HepG2 (cell line): ENCODE results near the gene ZDHHC24. TPM values are rescaled to one million over a fixed set of nuclear protein-coding genes. Genes with fewer than 3 reads are reported as not detected.
A peak's percentile ranks its signal among the peaks of the same experiment; 100 is the strongest.

Experiments
- ATAC-seq: fragments of 200-7000 bp; cut with Tn5 transposase; 3 replicates; pipeline ENCODE4 v1.9.1; 2020; ENCODE audit warnings: mild to moderate bottlenecking, moderate library complexity
- BruUV-seq: library from RNA; stranded (reverse); fragments of 400-500 nt; replicated peaks from 2 replicates; lab custom pipeline; 2021; lab: Mats Ljungman, UMichigan
- CTCF ChIA-PET: fragments of 300-600 bp; formaldehyde crosslinking; extraction: SDS; loops from one replicate; lab custom pipeline; 2021; ENCODE audit warnings: low total read pairs, inconsistent platforms, low intra/inter-chr PET ratio; lab: Yijun Ruan, JAX
- POLR2A ChIA-PET: fragments of 350-600 bp; sonication (Branson Sonifier 250); formaldehyde crosslinking; loops from one replicate; lab custom pipeline; 2020; ENCODE audit warnings: antibody characterized with exemption, inconsistent platforms; lab: Yijun Ruan, JAX
- DNase-seq: peaks from one replicate; pipeline ENCODE4 v3.0.0-alpha.2; 2015; ENCODE audit warnings: low spot score
- FAIRE-seq: peaks from 3 replicates; lab custom pipeline; 2011; peaks lifted over from hg19 to GRCh38; lab: Jason Lieb, UNC
- H2AFZ ChIP-seq: one replicate; pipeline ENCODE4 v1.6.1; 2011; ENCODE audit warnings: low read length, inconsistent platforms
- H3K27ac ChIP-seq: fragments of 300-600 bp; 3 replicates; pipeline ENCODE4 v1.8.0; 2011; ENCODE audit warnings: mixed run types, mild to moderate bottlenecking, mixed read lengths, low read length, inconsistent platforms; ENCODE audit not compliant: insufficient read depth; ENCODE audit errors: extremely low read length
- H3K27me3 ChIP-seq, 2 experiments: fragments of 200-600 bp in 1 of 2; 2 replicates in 1 of 2; 3 replicates in 1 of 2; pipeline versions ENCODE4 v1.6.0 to v1.8.0; 2011; ENCODE audit warnings: low read length in 2 of 2, mild to moderate bottlenecking in 2 of 2, moderate library complexity in 2 of 2, inconsistent platforms in 1 of 2; ENCODE audit not compliant: insufficient read depth in 2 of 2, control insufficient read depth in 1 of 2
- H3K36me3 ChIP-seq, 2 experiments: fragments of 200-600 bp in 1 of 2; replicated peaks in 1 of 2; 2 replicates in 1 of 2; 3 replicates in 1 of 2; pipeline versions ENCODE4 v1.5.1 to v1.8.0; 2011; ENCODE audit warnings: low read length in 2 of 2, inconsistent platforms in 1 of 2; ENCODE audit not compliant: insufficient read depth in 2 of 2, control insufficient read depth in 1 of 2
- H3K4me1 ChIP-seq: 2 replicates; pipeline ENCODE4 v1.5.1; 2012; ENCODE audit warnings: low read length, inconsistent platforms; ENCODE audit not compliant: insufficient read depth
- H3K4me2 ChIP-seq: 2 replicates; pipeline ENCODE4 v1.6.0; 2011; ENCODE audit warnings: low read depth, low read length, inconsistent platforms
- H3K4me3 ChIP-seq, 3 experiments: fragments of 200-600 bp in 1 of 3; sonication (generic), shearing (Covaris generic) in 1 of 3; replicated peaks in 1 of 3; 2 replicates each; pipeline ENCODE4 v1.5.1; 2011 to 2016; ENCODE audit warnings: low read length in 3 of 3, inconsistent platforms in 2 of 3, low read depth in 2 of 3, mild to moderate bottlenecking in 2 of 3, control low read depth in 1 of 3, mixed read lengths in 1 of 3; ENCODE audit not compliant: insufficient read depth in 1 of 3
- H3K79me2 ChIP-seq: one replicate; pipeline ENCODE4 v1.6.1; 2011; ENCODE audit warnings: low read length, inconsistent platforms; ENCODE audit not compliant: insufficient read depth
- H3K9ac ChIP-seq: 2 replicates; pipeline ENCODE4 v1.6.0; 2011; ENCODE audit warnings: mild to moderate bottlenecking, low read depth, low read length, inconsistent platforms; ENCODE audit not compliant: insufficient read depth
- H3K9me3 ChIP-seq: 2 replicates; pipeline ENCODE4 v1.5.1; 2012; ENCODE audit warnings: mild to moderate bottlenecking, low read length
- H4K20me1 ChIP-seq: 2 replicates; pipeline ENCODE4 v1.6.0; 2011; ENCODE audit warnings: inconsistent platforms, mild to moderate bottlenecking, low read length, moderate library complexity; ENCODE audit not compliant: insufficient read depth
- BHLHE40 ChIP-seq: IDR thresholded peaks from 2 replicates; pipeline ENCODE4 v1.6.1; 2011; ENCODE audit warnings: low read length, improper control_type of control experiment
- HNRNPL ChIP-seq: fragments of 200-400 bp; formaldehyde crosslinking; IDR thresholded peaks from 2 replicates; pipeline ENCODE4 v1.6.1; 2017; ENCODE audit warnings: mild to moderate bottlenecking, low read depth, low read length
- KDM2A ChIP-seq: sonication (generic); formaldehyde crosslinking; IDR thresholded peaks from 2 replicates; pipeline ENCODE4 v1.4.0; 2020; ENCODE audit warnings: low read depth, missing genetic modification reagents, borderline replicate concordance
- NFKB2 ChIP-seq: sonication (generic); formaldehyde crosslinking; IDR thresholded peaks from 2 replicates; pipeline ENCODE4 v1.4.0; 2020; ENCODE audit warnings: missing genetic modification reagents, borderline replicate concordance
- ZMYM3 ChIP-seq: sonication (generic); formaldehyde crosslinking; IDR thresholded peaks from 2 replicates; pipeline ENCODE4 v1.5.1; 2020; ENCODE audit warnings: mild to moderate bottlenecking, missing genetic modification reagents
- ZNF24 ChIP-seq: fragments of 450-650 bp; IDR thresholded peaks from 2 replicates; pipeline ENCODE4 v1.6.1; 2017; ENCODE audit warnings: antibody characterized with exemption, mild to moderate bottlenecking
- ZNF414 ChIP-seq: sonication (generic); formaldehyde crosslinking; IDR thresholded peaks from 2 replicates; pipeline ENCODE4 v1.5.0; 2020; ENCODE audit warnings: missing genetic modification reagents
- ZNF768 ChIP-seq: sonication (generic); formaldehyde crosslinking; IDR thresholded peaks from 2 replicates; pipeline ENCODE4 v1.4.0; 2020; ENCODE audit warnings: missing genetic modification reagents
- ZNF850 ChIP-seq: sonication (generic); formaldehyde crosslinking; conservative IDR thresholded peaks from 2 replicates; pipeline ENCODE4 v1.9.0; 2021; ENCODE audit warnings: mild to moderate bottlenecking, missing genetic modification reagents
- ZSCAN22 ChIP-seq: sonication (generic); formaldehyde crosslinking; IDR thresholded peaks from 2 replicates; pipeline ENCODE4 v1.4.0; 2020; ENCODE audit warnings: mild to moderate bottlenecking, missing genetic modification reagents
- WGBS: methylation state at CpG from one replicate; pipeline ENCODE4 v1.1.6; 2017; ENCODE audit warnings: low lambda C conversion rate; 5-methylcytosine and 5-hydroxymethylcytosine counted together
- in situ Hi-C: cut with HindIII; loops from 2 replicates; pipeline ENCODE4 v1.10.0; 2017; ENCODE audit warnings: low pct_unique_long_range_greater_than_20kb; ENCODE audit not compliant: extremely low pct_ligation_motif_present
- intact Hi-C: fragments of 100-400 bp; cut with micrococcal nuclease; formaldehyde crosslinking; loops from one replicate; pipeline ENCODE4 v1.10.0; 2022; ENCODE audit not compliant: unreplicated experiment
- polyA plus RNA-seq, 8 experiments: library from polyadenylated mRNA; depleted of rRNA in 3 of 8; stranded (reverse) in 7 of 8; unstranded in 1 of 8; fragments of >200 nt; fragmentation: Illumina TruSeq in 4 of 8; extraction: Trizol in 4 of 8; gene quantifications; 2 replicates each; pipeline versions ENCODE4 v1.2.1 to v1.2.3, GENCODE V29; 2011 to 2016; ENCODE audit warnings: low read depth in 4 of 8, missing spikeins in 1 of 8, mixed read lengths in 1 of 8; ENCODE audit not compliant: insufficient read depth in 1 of 8
- total RNA-seq, 5 experiments: library from RNA; depleted of rRNA; stranded (reverse); fragments of >200 nt; fragmentation: Illumina TruSeq; extraction: Trizol; gene quantifications; 2 replicates each; pipeline ENCODE4 v1.2.3, GENCODE V29; 2016; ENCODE audit warnings: low read depth in 1 of 5

Gene ZDHHC24
- total and polyA plus RNA-seq, 2 of the 13 experiments (the other 11 are each of a cell fraction or from before 2014, with no cell fraction given), result 4.3 TPM

GRCh38 chr11:66555416-66555815 lies 9.6 kb upstream of the ZDHHC24 start (continued):
- TF ChIP-seq ZSCAN22 (CRISPR knock-in tag) (no peak), ZNF24 (no peak)
- TF ChIP-seq, all 625 proteins: peak for 0

- no peak for ATAC-seq
- H4K20me1 ChIP-seq, result no peaks in the 10 kb centered on the region
- no peak for TF ChIP-seq BHLHE40
- no peak for TF ChIP-seq KDM2A (CRISPR knock-in tag)
- TF ChIP-seq ZNF414 (CRISPR knock-in tag), result no peak
- no peak for TF ChIP-seq ZNF850
- H3K36me3 ChIP-seq, result no peaks in the 10 kb centered on the region
- no peaks in the 10 kb centered on the region for H3K9me3 ChIP-seq
- ChIA-PET CTCF (no interaction called here), POLR2A (no interaction called here)
- 31% methylated on average over 5 of the region's 5 CpGs for WGBS
- no peak overlapping the region for H2AFZ ChIP-seq
- H3K27me3 ChIP-seq, result peaks cover 4 to 40% of the 10 kb centered on the region in 2 experiments
- no peak overlapping the region for H3K27ac ChIP-seq
- DNase-seq, result no peak
- no peak overlapping the region for H3K9ac ChIP-seq
- no peak for FAIRE-seq
- peaks cover 8% of the 10 kb centered on the region for H3K4me1 ChIP-seq
- in situ Hi-C loops (loop anchor here (25.0 kb wide), 1 partner anchor 283 kb away; the partner anchor contains the start of gene RCE1), intact Hi-C loops (no loop called here)
- no peak overlapping the region for H3K4me2 ChIP-seq
- no peak overlapping the region for H3K4me3 ChIP-seq
- H3K79me2 ChIP-seq, result no peaks in the 10 kb centered on the region
- BruUV-seq, result no TSS peak
These were observed 8.8 kb upstream of the ZDHHC24 start for GRCh38 chr11:66554602-66555001.

GRCh38 chr11:66550887-66551286 lies 5.0 kb upstream of the ZDHHC24 start:
- Histone ChIP-seq H2AFZ (no peak overlapping the region), H3K79me2 (no peaks in the 10 kb centered on the region), H3K4me3 (no peak overlapping the region), H3K36me3 (no peaks in the 10 kb centered on the region), H3K27ac (no peak overlapping the region), H3K4me1 (peaks cover 40% of the 10 kb centered on the region), H4K20me1 (no peaks in the 10 kb centered on the region), H3K9me3 (no peaks in the 10 kb centered on the region), H3K4me2 (no peak overlapping the region), H3K27me3 (peaks cover 2 to 19% of the 10 kb centered on the region in 2 experiments), H3K9ac (no peak overlapping the region)
- intact Hi-C loops, result no loop called here
- BruUV-seq, result no TSS peak
- in situ Hi-C loops, result loop anchor here (25.0 kb wide), 1 partner anchor 286 kb away; the partner anchor contains the start of gene RCE1
- no peak for FAIRE-seq
- DNase-seq, result no peak
- ChIA-PET CTCF (no interaction called here), POLR2A (interaction anchor here (1.5 kb wide), 1 partner anchor 88 kb away, joined by 4 read pairs; the partner anchor contains the start of gene RBM4)
- 42% methylated on average over 3 of the region's 4 CpGs for WGBS
- no peak for ATAC-seq
- TF ChIP-seq HNRNPL, result no peak
- TF ChIP-seq ZNF768 (CRISPR knock-in tag), result peak; percentile 97
- TF ChIP-seq ZMYM3 (CRISPR knock-in tag), result 0 out of 2 replicates have a peak, but pooled peaks have one; percentile 20
- TF ChIP-seq NFKB2 (CRISPR knock-in tag), result no peak
